Measurements from ENCODE around the gene GJC2. TPM values are rescaled to one million over a fixed set of nuclear protein-coding genes. Genes with fewer than 3 reads are reported as not detected.

GJC2 gene
- total and polyA plus RNA-seq, 4 donors = 0.10 to 0.79 (median 0.25) TPM; not detected in 1

GRCh38 chr1:228114827-228115226, 34.9 kb upstream of the GJC2 start:
- DNase-seq (ENCODE audit: low spot score) = no peak
- H3K36me3 ChIP-seq (ENCODE audit: control insufficient read depth in 4 of 4, insufficient read depth in 3 of 4, low read depth in 1 of 4, low read length in 3 of 4) = no peaks in the 10 kb centered on the region
- H3K27ac ChIP-seq (ENCODE audit: low read depth in 1 of 2, low read length in 2 of 2) = no peak overlapping the region
- peaks cover 2 to 5% (median 3%) of the 10 kb centered on the region in 4 donors for H3K4me1 ChIP-seq (ENCODE audit: control insufficient read depth in 4 of 4, insufficient read depth in 4 of 4, low read length in 3 of 4)
- TF ChIP-seq HNF4A (conservative IDR thresholded peaks at IDR 0.05) (no peak), JUND (IDR thresholded peaks at IDR 0.05) (no peak), TAF1 (conservative IDR thresholded peaks at IDR 0.05) (no peak), RAD21 (IDR thresholded peaks at IDR 0.05) (no peak), HNF4G (IDR thresholded peaks at IDR 0.05) (no peak), REST (IDR thresholded peaks at IDR 0.05) (no peak), SP1 (IDR thresholded peaks at IDR 0.05) (no peak), FOXA1 (IDR thresholded peaks at IDR 0.05) (no peak), MAX (IDR thresholded peaks at IDR 0.05) (no peak), YY1 (IDR thresholded peaks at IDR 0.05) (no peak), FOXA2 (IDR thresholded peaks at IDR 0.05) (no peak), RXRA (IDR thresholded peaks at IDR 0.05) (no peak), NR2F2 (IDR thresholded peaks at IDR 0.05) (no peak), EGR1 (IDR thresholded peaks at IDR 0.05; ENCODE audit: low read depth in 2 of 2) (no peak)
- TF ChIP-seq, protein P1, sequence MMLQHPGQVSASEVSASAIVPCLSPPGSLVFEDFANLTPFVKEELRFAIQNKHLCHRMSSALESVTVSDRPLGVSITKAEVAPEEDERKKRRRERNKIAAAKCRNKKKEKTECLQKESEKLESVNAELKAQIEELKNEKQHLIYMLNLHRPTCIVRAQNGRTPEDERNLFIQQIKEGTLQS (IDR thresholded peaks at IDR 0.05) = no peak
- TF ChIP-seq, protein P2, sequence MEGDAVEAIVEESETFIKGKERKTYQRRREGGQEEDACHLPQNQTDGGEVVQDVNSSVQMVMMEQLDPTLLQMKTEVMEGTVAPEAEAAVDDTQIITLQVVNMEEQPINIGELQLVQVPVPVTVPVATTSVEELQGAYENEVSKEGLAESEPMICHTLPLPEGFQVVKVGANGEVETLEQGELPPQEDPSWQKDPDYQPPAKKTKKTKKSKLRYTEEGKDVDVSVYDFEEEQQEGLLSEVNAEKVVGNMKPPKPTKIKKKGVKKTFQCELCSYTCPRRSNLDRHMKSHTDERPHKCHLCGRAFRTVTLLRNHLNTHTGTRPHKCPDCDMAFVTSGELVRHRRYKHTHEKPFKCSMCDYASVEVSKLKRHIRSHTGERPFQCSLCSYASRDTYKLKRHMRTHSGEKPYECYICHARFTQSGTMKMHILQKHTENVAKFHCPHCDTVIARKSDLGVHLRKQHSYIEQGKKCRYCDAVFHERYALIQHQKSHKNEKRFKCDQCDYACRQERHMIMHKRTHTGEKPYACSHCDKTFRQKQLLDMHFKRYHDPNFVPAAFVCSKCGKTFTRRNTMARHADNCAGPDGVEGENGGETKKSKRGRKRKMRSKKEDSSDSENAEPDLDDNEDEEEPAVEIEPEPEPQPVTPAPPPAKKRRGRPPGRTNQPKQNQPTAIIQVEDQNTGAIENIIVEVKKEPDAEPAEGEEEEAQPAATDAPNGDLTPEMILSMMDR (IDR thresholded peaks at IDR 0.05; ENCODE audit: low read depth, low read length, missing input control) = no peak
- WGBS = 66% methylated on average over 3 of the region's 3 CpGs
- no peaks in the 10 kb centered on the region for H3K9me3 ChIP-seq (ENCODE audit: control insufficient read depth in 4 of 4, low read length in 3 of 4)
- H3K27me3 ChIP-seq (ENCODE audit: control insufficient read depth in 4 of 4, insufficient read depth in 4 of 4, low read length in 3 of 4) = no peaks in the 10 kb centered on the region
- H3K4me3 ChIP-seq (ENCODE audit: low read depth in 1 of 3, low read length in 3 of 3) = no peak overlapping the region
- H3K9ac ChIP-seq (ENCODE audit: low read depth in 1 of 2, low read length in 2 of 2) = no peak overlapping the region

DNA sequence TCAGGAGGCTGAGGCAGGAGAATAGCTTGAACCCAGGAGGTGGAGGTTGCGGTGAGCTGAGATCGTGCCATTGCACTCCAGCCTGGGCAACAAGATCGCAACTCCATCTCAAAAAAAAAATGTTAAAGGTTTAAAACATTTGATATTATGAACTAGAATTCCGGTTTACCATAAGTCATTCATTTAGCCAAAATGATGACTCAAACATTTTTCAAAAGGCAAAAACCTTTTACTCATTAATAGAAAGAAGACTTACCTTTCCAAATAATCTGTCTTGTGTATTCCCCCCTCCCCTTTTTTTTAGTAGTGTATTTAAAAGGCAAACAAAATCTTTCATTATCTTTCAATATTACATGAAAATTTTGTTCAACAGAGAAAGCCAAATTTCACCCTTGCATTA, 32.4 kb upstream of the GJC2 start:
- Histone ChIP-seq H3K4me1 (ENCODE audit: control insufficient read depth in 4 of 4, insufficient read depth in 4 of 4, low read length in 3 of 4) (no peaks in the 10 kb centered on the region), H3K9me3 (ENCODE audit: control insufficient read depth in 4 of 4, low read length in 3 of 4) (no peaks in the 10 kb centered on the region), H3K27me3 (ENCODE audit: control insufficient read depth in 4 of 4, insufficient read depth in 4 of 4, low read length in 3 of 4) (no peaks in the 10 kb centered on the region), H3K36me3 (ENCODE audit: control insufficient read depth in 4 of 4, insufficient read depth in 3 of 4, low read depth in 1 of 4, low read length in 3 of 4) (no peaks in the 10 kb centered on the region), H3K9ac (ENCODE audit: low read depth in 1 of 2, low read length in 2 of 2) (no peak overlapping the region), H3K4me3 (ENCODE audit: low read depth in 1 of 3, low read length in 3 of 3) (no peak overlapping the region), H3K27ac (ENCODE audit: low read depth in 1 of 2, low read length in 2 of 2) (no peak overlapping the region)
- WGBS = 95% methylated on average over 4 of the region's 4 CpGs
- DNase-seq (ENCODE audit: low spot score) = no peak
- TF ChIP-seq, protein P2 (IDR thresholded peaks at IDR 0.05; ENCODE audit: low read depth, low read length, missing input control) = no peak
- TF ChIP-seq GABPA (IDR thresholded peaks at IDR 0.05 in 1 of 2, conservative IDR thresholded peaks at IDR 0.05 in 1 of 2) = no peak
- TF ChIP-seq REST (IDR thresholded peaks at IDR 0.05) = no peak
- TF ChIP-seq EGR1 (IDR thresholded peaks at IDR 0.05; ENCODE audit: low read depth in 2 of 2) = no peak
- TF ChIP-seq FOXA2 (IDR thresholded peaks at IDR 0.05) = no peak
- TF ChIP-seq, protein P1 (IDR thresholded peaks at IDR 0.05) = no peak
- TF ChIP-seq FOXA1 (IDR thresholded peaks at IDR 0.05) = no peak
- no peak for TF ChIP-seq RXRA (IDR thresholded peaks at IDR 0.05)
- TF ChIP-seq HNF4A (conservative IDR thresholded peaks at IDR 0.05) = no peak
- no peak for TF ChIP-seq TAF1 (conservative IDR thresholded peaks at IDR 0.05)
- TF ChIP-seq JUND (IDR thresholded peaks at IDR 0.05) = no peak
- no peak for TF ChIP-seq HNF4G (IDR thresholded peaks at IDR 0.05)
- no peak for TF ChIP-seq SP1 (IDR thresholded peaks at IDR 0.05)
- TF ChIP-seq NR2F2 (IDR thresholded peaks at IDR 0.05) = no peak
